Neutrophil (primary cell): ENCODE results near the gene SEMA6A.
A peak's percentile ranks its signal among the peaks of the same experiment; 100 is the strongest.

Source experiments
- H3K27ac ChIP-seq: fragments of 200-600 bp; sonication (generic); 2 replicates; pipeline ENCODE4 v1.5.1; 2016; ENCODE audit warnings: mild to moderate bottlenecking, moderate library complexity
- H3K27me3 ChIP-seq: fragments of 200-600 bp; sonication (generic); 2 replicates; pipeline ENCODE4 v1.6.0; 2016; ENCODE audit warnings: mild to moderate bottlenecking
- H3K36me3 ChIP-seq: fragments of 200-600 bp; sonication (generic); 2 replicates; pipeline ENCODE4 v1.5.1; 2017
- H3K4me1 ChIP-seq, 2 experiments: fragments of 200-600 bp in 1 of 2; sonication (generic) in 1 of 2; 1 replicate in 1 of 2; 2 replicates in 1 of 2; pipeline versions ENCODE4 v1.5.1 to v1.6.1; 2013 to 2016; ENCODE audit warnings: low read depth in 1 of 2, low read length in 1 of 2, mild to moderate bottlenecking in 1 of 2, moderate library complexity in 1 of 2; ENCODE audit not compliant: control insufficient read depth in 1 of 2, insufficient read depth in 1 of 2
- H3K4me3 ChIP-seq, 2 experiments: fragments of 200-600 bp in 1 of 2; sonication (generic) in 1 of 2; 1 replicate in 1 of 2; 2 replicates in 1 of 2; pipeline ENCODE4 v1.5.1; 2013 to 2016; ENCODE audit warnings: low read depth in 1 of 2, low read length in 1 of 2, mild to moderate bottlenecking in 1 of 2, moderate library complexity in 1 of 2
- H3K9me3 ChIP-seq: fragments of 200-600 bp; sonication (generic); 2 replicates; pipeline ENCODE4 v1.5.1; 2016
- TF ChIP-seq, protein P1 (sequence below): fragments of 200-600 bp; sonication (generic); IDR thresholded peaks from 2 replicates; pipeline ENCODE4 v1.5.1; 2016; ENCODE audit warnings: antibody characterized with exemption

The SEMA6A gene

DNA sequence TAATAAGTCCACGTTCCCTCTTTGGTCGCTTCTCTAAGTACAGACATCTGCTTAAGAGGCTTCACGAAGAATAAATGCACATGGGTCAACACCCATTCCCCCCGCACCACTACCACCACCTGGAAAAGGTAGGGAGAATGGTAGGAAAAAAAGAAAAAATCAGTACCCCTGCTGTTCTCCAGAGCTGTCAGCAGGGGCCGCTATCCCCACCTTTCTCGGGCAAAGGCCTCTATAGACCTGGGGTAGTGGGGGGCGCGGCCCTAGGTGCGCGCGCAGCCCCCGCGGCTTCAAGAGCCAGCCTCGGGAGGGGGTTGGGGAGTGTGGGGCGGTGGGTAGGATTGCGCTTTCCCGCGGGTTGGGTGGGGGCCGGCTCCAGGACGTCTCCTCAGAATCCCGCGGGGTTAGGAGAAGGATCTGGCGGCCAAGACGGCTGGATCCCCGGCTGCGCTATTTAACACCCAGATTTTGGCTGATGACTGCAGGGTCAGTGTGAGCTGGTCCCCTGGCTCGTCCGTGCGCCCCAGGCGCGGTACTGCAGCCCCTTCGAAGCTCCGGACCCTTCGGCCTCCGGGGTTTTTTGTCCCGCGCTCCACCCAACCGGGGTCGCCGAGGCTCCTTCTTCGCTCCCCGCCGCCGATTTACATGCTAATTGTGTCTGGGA, 1.6 kb upstream of the SEMA6A start:
- TF ChIP-seq, protein P1, sequence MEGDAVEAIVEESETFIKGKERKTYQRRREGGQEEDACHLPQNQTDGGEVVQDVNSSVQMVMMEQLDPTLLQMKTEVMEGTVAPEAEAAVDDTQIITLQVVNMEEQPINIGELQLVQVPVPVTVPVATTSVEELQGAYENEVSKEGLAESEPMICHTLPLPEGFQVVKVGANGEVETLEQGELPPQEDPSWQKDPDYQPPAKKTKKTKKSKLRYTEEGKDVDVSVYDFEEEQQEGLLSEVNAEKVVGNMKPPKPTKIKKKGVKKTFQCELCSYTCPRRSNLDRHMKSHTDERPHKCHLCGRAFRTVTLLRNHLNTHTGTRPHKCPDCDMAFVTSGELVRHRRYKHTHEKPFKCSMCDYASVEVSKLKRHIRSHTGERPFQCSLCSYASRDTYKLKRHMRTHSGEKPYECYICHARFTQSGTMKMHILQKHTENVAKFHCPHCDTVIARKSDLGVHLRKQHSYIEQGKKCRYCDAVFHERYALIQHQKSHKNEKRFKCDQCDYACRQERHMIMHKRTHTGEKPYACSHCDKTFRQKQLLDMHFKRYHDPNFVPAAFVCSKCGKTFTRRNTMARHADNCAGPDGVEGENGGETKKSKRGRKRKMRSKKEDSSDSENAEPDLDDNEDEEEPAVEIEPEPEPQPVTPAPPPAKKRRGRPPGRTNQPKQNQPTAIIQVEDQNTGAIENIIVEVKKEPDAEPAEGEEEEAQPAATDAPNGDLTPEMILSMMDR, result peak; percentile 34
- Histone ChIP-seq H3K27ac (no peak overlapping the region), H3K4me3 (peak overlapping the region; percentile 69 to 80)

DNA sequence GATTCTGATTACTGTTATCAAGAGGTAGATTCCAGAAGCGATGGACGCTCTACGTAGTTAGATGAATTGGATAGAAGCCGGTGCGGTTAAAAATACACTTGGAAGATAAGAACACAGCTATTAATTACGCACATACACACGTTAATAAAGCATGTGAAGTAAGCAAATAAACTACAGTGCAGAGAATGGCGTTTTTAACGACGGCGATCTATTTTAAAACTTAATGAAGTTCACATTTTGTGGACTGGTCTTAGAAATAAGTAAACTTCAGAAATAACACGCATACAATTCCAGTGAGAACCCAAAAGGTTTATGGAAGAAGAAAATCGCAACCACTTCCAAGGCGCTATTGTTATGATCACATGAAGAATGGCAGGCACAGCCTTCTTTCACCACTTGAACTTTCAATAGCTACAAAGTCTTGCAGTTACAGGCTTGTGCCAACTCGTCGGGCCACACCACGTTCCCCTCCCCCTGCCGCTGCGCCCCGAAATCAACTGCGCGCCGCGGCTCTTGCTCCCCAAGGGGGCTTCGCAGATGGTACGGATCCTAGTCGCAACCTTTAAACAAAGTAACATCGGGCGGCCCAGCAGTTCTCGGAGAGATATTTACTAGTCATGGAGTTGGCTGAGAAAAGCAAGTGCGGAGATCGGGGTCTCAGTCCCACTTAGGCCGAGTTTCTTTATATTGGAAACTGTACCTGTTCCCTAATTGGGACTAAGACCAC, 866 bp upstream of the SEMA6A start:
- Histone ChIP-seq H3K27ac (no peak overlapping the region), H3K27me3 (peaks cover 100% of the 10 kb centered on the region), H3K4me3 (peak overlapping the region; percentile 69 to 80), H3K36me3 (no peaks in the 10 kb centered on the region), H3K9me3 (no peaks in the 10 kb centered on the region), H3K4me1 (peaks cover 42 to 46% of the 10 kb centered on the region in 2 experiments)
- TF ChIP-seq, protein P1, result no peak

More for the DNA sequence above, 1.6 kb upstream of the SEMA6A start:
- Histone ChIP-seq H3K27me3 (peaks cover 100% of the 10 kb centered on the region), H3K9me3 (no peaks in the 10 kb centered on the region), H3K36me3 (no peaks in the 10 kb centered on the region), H3K4me1 (peaks cover 42 to 46% of the 10 kb centered on the region in 2 experiments)

DNA sequence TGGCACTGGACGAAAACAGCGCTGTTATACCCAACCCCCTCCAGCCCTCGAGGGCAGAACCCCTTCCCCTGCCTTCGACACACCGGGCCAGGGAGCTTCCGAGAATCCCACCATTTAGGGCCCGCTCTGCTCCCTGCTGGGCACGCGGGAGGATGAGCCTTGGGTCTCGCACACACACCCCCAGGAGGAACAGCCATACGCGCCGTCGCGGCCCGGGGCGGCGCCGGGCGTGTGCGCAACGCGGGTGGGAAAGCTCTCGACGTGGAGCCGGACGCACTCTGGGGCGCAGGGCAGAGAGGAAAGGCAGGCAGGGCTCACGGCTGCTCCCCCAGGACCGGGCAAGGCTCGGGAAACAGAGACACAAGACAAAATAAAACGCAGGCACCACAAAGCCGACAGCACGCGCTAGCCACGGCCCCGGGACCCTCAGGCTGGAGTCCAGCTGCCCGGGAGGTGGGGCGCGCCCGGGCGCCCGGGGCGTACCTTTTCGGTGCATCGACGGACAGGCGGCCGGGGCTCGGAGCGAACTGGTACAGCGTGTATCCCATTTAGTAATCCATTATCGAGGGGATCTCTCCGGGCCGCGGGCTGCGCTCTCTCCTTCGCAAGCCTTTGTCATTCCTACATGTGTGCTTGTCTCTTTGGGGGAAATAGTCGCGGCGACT, 789 bp downstream of the SEMA6A start:
- Histone ChIP-seq H3K4me1 (peaks cover 42 to 46% of the 10 kb centered on the region in 2 experiments), H3K27me3 (peaks cover 100% of the 10 kb centered on the region), H3K36me3 (no peaks in the 10 kb centered on the region), H3K27ac (no peak overlapping the region), H3K4me3 (peak overlapping the region; percentile 69 to 80), H3K9me3 (no peaks in the 10 kb centered on the region)
- TF ChIP-seq, protein P1, result no peak

DNA sequence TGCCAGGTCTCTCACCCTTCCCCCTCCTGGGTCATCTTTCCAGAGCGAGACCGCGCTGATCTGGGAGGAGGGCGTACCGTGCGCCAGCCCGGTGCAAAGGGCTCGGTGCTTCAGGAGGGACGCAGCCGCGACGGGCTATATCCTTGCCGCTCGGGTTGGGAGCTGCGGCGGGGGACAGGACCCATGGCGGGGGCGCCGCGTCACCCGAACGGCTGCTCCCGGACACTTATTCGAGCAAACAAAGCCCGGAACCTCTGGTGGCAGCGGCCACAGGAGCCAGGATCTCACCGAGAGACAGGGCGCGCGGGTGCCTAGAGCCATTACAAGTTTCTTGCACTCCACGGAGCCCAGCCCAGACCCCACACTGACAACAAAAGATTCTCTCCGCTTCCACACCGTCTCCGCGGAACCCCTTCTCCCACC, 1.3 kb downstream of the SEMA6A start:
- Histone ChIP-seq H3K4me3 (peak overlapping the region; percentile 69 to 80), H3K27ac (no peak overlapping the region), H3K27me3 (peaks cover 100% of the 10 kb centered on the region)

More for the DNA sequence above, 1.3 kb downstream of the SEMA6A start:
- H3K9me3 ChIP-seq, result no peaks in the 10 kb centered on the region
- no peaks in the 10 kb centered on the region for H3K36me3 ChIP-seq
- H3K4me1 ChIP-seq, result peaks cover 42 to 46% of the 10 kb centered on the region in 2 experiments
- TF ChIP-seq, protein P1, result no peak
